Activated T-cell treated with anti-CD3 and anti-CD28 coated beads, Interleukin-2, amount 50 U/mL, for 1 hour (primary cell): ENCODE data around the gene ENO3.

ENCODE experiments used
- DNase-seq: peaks from one replicate; pipeline ENCODE4 v3.0.0-alpha.2; 2020

ENO3 gene

GRCh38 chr17:4978726-4979125, 27.8 kb downstream of the ENO3 start:
- DNase-seq = no peak

GRCh38 chr17:4980644-4981216, 29.8 kb downstream of the ENO3 start:
- DNase-seq = peak; percentile 40

- DNase-seq = no peak
These were observed 31.4 kb downstream of the ENO3 start for GRCh38 chr17:4982305-4982704.

GRCh38 chr17:4986403-4986802, 35.5 kb downstream of the ENO3 start:
- DNase-seq = no peak

- DNase-seq = peak; percentile 91
These were observed 36.2 kb downstream of the ENO3 start, which contains the start of gene CAMTA2 for GRCh38 chr17:4986951-4987766. CAMTA2 (minus strand) TSS chr17:4987675; CDS start chr17:4986222, 1,453 bp downstream.

- no peak for DNase-seq
These were observed 37.0 kb downstream of the ENO3 start for GRCh38 chr17:4987767-4988567.

- no peak for DNase-seq
These were observed 43.2 kb downstream of the ENO3 start for GRCh38 chr17:4994081-4994595.

- peak; percentile 95 for DNase-seq
These were observed 46.5 kb downstream of the ENO3 start, which contains the start of the genes INCA1 and KIF1C for GRCh38 chr17:4997302-4998026. INCA1 (minus strand) TSS chr17:4997522; CDS start chr17:4994437, 3,085 bp downstream. KIF1C (plus strand) TSS chr17:4997950; CDS start chr17:5000247, 2,297 bp downstream.

GRCh38 chr17:4998027-4998731, 47.3 kb downstream of the ENO3 start:
- no peak for DNase-seq

- peak; percentile 29 for DNase-seq
These were observed 48.0 kb downstream of the ENO3 start for GRCh38 chr17:4998732-4999429.

GRCh38 chr17:4999430-5000093, 48.6 kb downstream of the ENO3 start:
- no peak for DNase-seq

GRCh38 chr17:5000237-5000639, 49.3 kb downstream of the ENO3 start:
- DNase-seq = no peak

GRCh38 chr17:5002121-5002788, 51.3 kb downstream of the ENO3 start:
- no peak for DNase-seq

- no peak for DNase-seq
These were observed 52.4 kb downstream of the ENO3 start for GRCh38 chr17:5003214-5003867.
